A549 (cell line): Measurements from ENCODE around the gene SSX3. TPM values are rescaled to one million over a fixed set of nuclear protein-coding genes. Genes with fewer than 3 reads are reported as not detected.
"Not testable (repeated sequence)": the region's sequence is repeated elsewhere in the genome, so short reads cannot be mapped to it uniquely, and the experiment has no call there.

Experiments
- ATAC-seq, 2 experiments: fragments of 200-7000 bp in 1 of 2; fragments of >200 bp in 1 of 2; cut with Nextera tagmentation in 1 of 2; cut with Tn5 transposase in 1 of 2; 3 replicates each; pipeline versions ENCODE4 v1.8.0 to v1.9.1; 2018 to 2020; ENCODE audit warnings: mild to moderate bottlenecking in 1 of 2, moderate library complexity in 1 of 2
- CTCF ChIA-PET: fragments of 300-600 bp; sonication (Branson Sonifier 250); formaldehyde crosslinking; extraction: SDS; loops from one replicate; lab custom pipeline; 2021; ENCODE audit warnings: antibody characterized with exemption, inconsistent platforms; lab: Yijun Ruan, JAX
- POLR2A ChIA-PET: fragments of 350-600 bp; formaldehyde crosslinking; extraction: SDS; loops from one replicate; lab custom pipeline; 2021; ENCODE audit warnings: antibody characterized with exemption, inconsistent platforms; lab: Yijun Ruan, JAX
- DNase-seq, 2 experiments: peaks; one replicate each; pipeline versions ENCODE4 v3.0.0 to v3.0.0-alpha.2; 2011 to 2016; ENCODE audit warnings: low read depth in 1 of 2, low spot score in 1 of 2
- FAIRE-seq: peaks from 2 replicates; lab custom pipeline; 2011; peaks lifted over from hg19 to GRCh38; lab: Jason Lieb, UNC
- H3K27ac ChIP-seq, 2 experiments: fragments of >200 bp; sonication (Bioruptor Twin); formaldehyde crosslinking; 3 replicates each; pipeline ENCODE4 v1.5.1; 2016 to 2017
- H3K4me1 ChIP-seq: fragments of >200 bp; sonication (Bioruptor Twin); formaldehyde crosslinking; 3 replicates; pipeline ENCODE4 v1.6.1; 2016
- H3K4me2 ChIP-seq: fragments of >200 bp; sonication (Bioruptor Twin); formaldehyde crosslinking; 3 replicates; pipeline ENCODE4 v1.6.1; 2016
- H3K4me3 ChIP-seq: fragments of >200 bp; sonication (Bioruptor Twin); formaldehyde crosslinking; 3 replicates; pipeline ENCODE4 v1.5.1; 2016
- H3K9me3 ChIP-seq: fragments of >200 bp; sonication (Bioruptor Twin); formaldehyde crosslinking; 3 replicates; pipeline ENCODE4 v1.6.1; 2016
- BHLHE40 ChIP-seq: IDR thresholded peaks from 2 replicates; pipeline ENCODE4 v1.6.1; 2012; ENCODE audit warnings: low read depth, low read length, inconsistent platforms
- EHF ChIP-seq: fragments of 250-450 bp; sonication (Bioruptor Pico); IDR thresholded peaks from 2 replicates; pipeline ENCODE4 v1.5.0; 2020; ENCODE audit warnings: mild to moderate bottlenecking
- ESRRA ChIP-seq: fragments of 150-350 bp; IDR thresholded peaks from 2 replicates; pipeline ENCODE4 v1.6.1; 2014; ENCODE audit warnings: mild to moderate bottlenecking, low read length, borderline replicate concordance
- HDAC2 ChIP-seq: fragments of 200-600 bp; sonication (generic); IDR thresholded peaks from 2 replicates; pipeline ENCODE4 v1.6.1; 2016
- JUNB ChIP-seq: fragments of >200 bp; sonication (Bioruptor Twin); formaldehyde crosslinking; IDR thresholded peaks from 2 replicates; pipeline ENCODE4 v1.6.1; 2016
- MAFK ChIP-seq: fragments of 450-650 bp; IDR thresholded peaks from 2 replicates; pipeline ENCODE4 v1.6.1; 2014; ENCODE audit not compliant: partially characterized antibody
- MAX ChIP-seq: IDR thresholded peaks from 2 replicates; pipeline ENCODE4 v1.6.1; 2012
- MAZ ChIP-seq: fragments of 150-350 bp; IDR thresholded peaks from 2 replicates; pipeline ENCODE4 v1.6.1; 2014; ENCODE audit warnings: antibody characterized with exemption, low read depth, low read length, borderline replicate concordance
- MYC ChIP-seq: IDR thresholded peaks from 2 replicates; pipeline ENCODE4 v1.6.1; 2012; ENCODE audit warnings: mild to moderate bottlenecking, inconsistent platforms, low read length, improper control_type of control experiment, borderline replicate concordance
- PBX3 ChIP-seq: IDR thresholded peaks from 2 replicates; pipeline ENCODE4 v1.6.1; 2012
- POLR2A ChIP-seq: IDR thresholded peaks from 2 replicates; pipeline ENCODE4 v1.6.1; 2012; ENCODE audit warnings: mild to moderate bottlenecking, low read length
- RAD21 ChIP-seq, 2 experiments: fragments of >200 bp in 1 of 2; sonication (Bioruptor Twin) in 1 of 2; formaldehyde crosslinking in 1 of 2; IDR thresholded peaks in 1 of 2; conservative IDR thresholded peaks in 1 of 2; 2 replicates in 1 of 2; 3 replicates in 1 of 2; pipeline ENCODE4 v1.6.1; 2012 to 2018; ENCODE audit warnings: inconsistent platforms in 1 of 2
- RNF2 ChIP-seq: fragments of 200-600 bp; sonication (generic); IDR thresholded peaks from 2 replicates; pipeline ENCODE4 v1.6.1; 2016; ENCODE audit warnings: low read depth, mild to moderate bottlenecking, antibody characterized with exemption, moderate library complexity, borderline replicate concordance
- SMC3 ChIP-seq: fragments of >200 bp; sonication (Bioruptor Twin); formaldehyde crosslinking; IDR thresholded peaks from 3 replicates; pipeline ENCODE4 v1.6.1; 2018; ENCODE audit warnings: inconsistent platforms
- ZSCAN20 ChIP-seq: fragments of 250-450 bp; sonication (Bioruptor Pico); IDR thresholded peaks from 2 replicates; pipeline ENCODE4 v1.8.0; 2022; ENCODE audit warnings: mild to moderate bottlenecking, moderate library complexity
- WGBS: methylation state at CpG from one replicate; pipeline ENCODE4 v1.1.6; 2017; ENCODE audit errors: missing lambda C conversion rate; 5-methylcytosine and 5-hydroxymethylcytosine counted together
- polyA plus RNA-seq, 4 experiments: library from polyadenylated mRNA; depleted of rRNA in 3 of 4; stranded (reverse); fragments of >200 nt; fragmentation: RNase III in 1 of 4; extraction: RNeasy Plus Mini Kit Qiagen cat#74134 plus additional on column Dnase treatment in 1 of 4; gene quantifications; 2 replicates in 3 of 4; 3 replicates in 1 of 4; pipeline ENCODE4 v1.2.3, GENCODE V29; 2011 to 2017
- small RNA-seq, 6 experiments: library from RNA; depleted of rRNA; stranded (forward); fragments of <200 nt; gene quantifications; one replicate each; pipeline ENCODE3, GENCODE V24; 2012

Gene SSX3
- polyA plus RNA-seq, 2 of the 4 experiments (the other 2 are of a cell fraction): not detected

- no peaks in the 10 kb centered on the region for H3K4me1 ChIP-seq
- ChIA-PET CTCF (no interaction called here), POLR2A (no interaction called here)
- no peak overlapping the region for H3K4me3 ChIP-seq
- DNase-seq (no peak), ATAC-seq (no peak), FAIRE-seq (no peak)
- no peaks in the 10 kb centered on the region for H3K9me3 ChIP-seq
- no peak overlapping the region for H3K27ac ChIP-seq
- 67% methylated on average over 7 of the region's 8 CpGs for WGBS
- TF ChIP-seq POLR2A (no peak), MYC (no peak), SMC3 (no peak), MAX (no peak), ESRRA (no peak), PBX3 (no peak), BHLHE40 (no peak), RAD21 (conservative IDR thresholded peaks at IDR 0.05 in 1 of 2, IDR thresholded peaks at IDR 0.05 in 1 of 2) (no peak), RNF2 (no peak), ZSCAN20 (CRISPR knock-in tag) (no peak), JUNB (no peak), MAZ (no peak), HDAC2 (no peak)
- no peak overlapping the region for H3K4me2 ChIP-seq
These were observed 1.2 kb upstream of the SSX3 start for GRCh38 chrX:48357681-48358080.

GRCh38 chrX:48346059-48346458 lies 10.4 kb downstream of the SSX3 start:
- H3K4me3 ChIP-seq, CTCF ChIA-PET, H3K4me1 ChIP-seq, ATAC-seq, DNase-seq, FAIRE-seq, H3K9me3 ChIP-seq, POLR2A ChIA-PET, H3K4me2 ChIP-seq, H3K27ac ChIP-seq: not testable (repeated sequence)
- WGBS: 3% methylated on average over 8 of the region's 8 CpGs

GRCh38 chrX:48313996-48314395 lies 42.5 kb downstream of the SSX3 start:
- ATAC-seq, CTCF ChIA-PET, H3K27ac ChIP-seq, H3K4me3 ChIP-seq, POLR2A ChIA-PET, H3K4me1 ChIP-seq, H3K4me2 ChIP-seq, H3K9me3 ChIP-seq, FAIRE-seq, DNase-seq: not testable (repeated sequence)
- 31% methylated on average over 2 of the region's 2 CpGs for WGBS
- TF ChIP-seq MAFK: peak; percentile 45

GRCh38 chrX:48306175-48306574 lies 50.3 kb downstream of the SSX3 start:
- no peak for FAIRE-seq
- ATAC-seq: no peak
- no peak overlapping the region for H3K4me3 ChIP-seq
- 65% methylated on average over 11 of the region's 11 CpGs for WGBS
- ChIA-PET POLR2A (no interaction called here), CTCF (no interaction called here)
- no peaks in the 10 kb centered on the region for H3K4me1 ChIP-seq
- no peak overlapping the region for H3K4me2 ChIP-seq
- DNase-seq: peak in 1 of 2 experiments; percentile 1
- TF ChIP-seq MAFK (no peak), EHF (CRISPR knock-in tag) (no peak)
- TF ChIP-seq, all 56 proteins: peak for 0
- Histone ChIP-seq H3K27ac (no peak overlapping the region), H3K9me3 (no peaks in the 10 kb centered on the region)

Small RNA genes within 50 kb of the gene (small RNA-seq; reads per million reads assigned to genes)
- gene AL606490.7: 0 reads per million in 6 experiments
- gene AL606490.9: 0 reads per million in 6 experiments

Other genes with a start within 250 kb of the SSX3 start
- not detected in 2 replicates for gene SPACA5B, start 226.1 kb downstream of the SSX3 start, polyA plus RNA-seq (2011; rRNA removed)
- not detected in 3 replicates for gene SPACA5B, start 226.1 kb downstream of the SSX3 start, polyA plus RNA-seq (2017; fragmentation: RNase III; extraction: RNeasy Plus Mini Kit Qiagen cat#74134 plus additional on column Dnase treatment)
- gene SSX5, start 159.9 kb downstream of the SSX3 start, polyA plus RNA-seq (2011; rRNA removed): not detected in 2 replicates
- not detected in 3 replicates for gene SSX5, start 159.9 kb downstream of the SSX3 start, polyA plus RNA-seq (2017; fragmentation: RNase III; extraction: RNeasy Plus Mini Kit Qiagen cat#74134 plus additional on column Dnase treatment)
- gene SSX1, start 101.3 kb downstream of the SSX3 start, polyA plus RNA-seq (2011; rRNA removed): not detected in 2 replicates
- not detected in 3 replicates for gene SSX1, start 101.3 kb downstream of the SSX3 start, polyA plus RNA-seq (2017; fragmentation: RNase III; extraction: RNeasy Plus Mini Kit Qiagen cat#74134 plus additional on column Dnase treatment)
- gene SSX4, start 26.8 kb upstream of the SSX3 start, polyA plus RNA-seq (2011; rRNA removed): not detected in 2 replicates
- not detected in 3 replicates for gene SSX4, start 26.8 kb upstream of the SSX3 start, polyA plus RNA-seq (2017; fragmentation: RNase III; extraction: RNeasy Plus Mini Kit Qiagen cat#74134 plus additional on column Dnase treatment)
- gene SSX4B, start 55.3 kb upstream of the SSX3 start, polyA plus RNA-seq (2011; rRNA removed): not detected in 2 replicates
- gene SSX4B, start 55.3 kb upstream of the SSX3 start, polyA plus RNA-seq (2017; fragmentation: RNase III; extraction: RNeasy Plus Mini Kit Qiagen cat#74134 plus additional on column Dnase treatment): not detected in 3 replicates
- gene SLC38A5, start 113.6 kb upstream of the SSX3 start, polyA plus RNA-seq (2011; rRNA removed): 0.32 and 0.36 TPM in 2 replicates
- gene SLC38A5, start 113.6 kb upstream of the SSX3 start, polyA plus RNA-seq (2017; fragmentation: RNase III; extraction: RNeasy Plus Mini Kit Qiagen cat#74134 plus additional on column Dnase treatment): 0.36 to 0.44 TPM (median 0.41 TPM) in 3 replicates
- 36.2 and 37.1 TPM in 2 replicates for gene FTSJ1, start 119.5 kb upstream of the SSX3 start, polyA plus RNA-seq (2011; rRNA removed)
- 71.2 to 75.3 TPM (median 71.3 TPM) in 3 replicates for gene FTSJ1, start 119.5 kb upstream of the SSX3 start, polyA plus RNA-seq (2017; fragmentation: RNase III; extraction: RNeasy Plus Mini Kit Qiagen cat#74134 plus additional on column Dnase treatment)
- gene PORCN, start 152.3 kb upstream of the SSX3 start, polyA plus RNA-seq (2011; rRNA removed): 9.4 and 13.3 TPM in 2 replicates
- gene PORCN, start 152.3 kb upstream of the SSX3 start, polyA plus RNA-seq (2017; fragmentation: RNase III; extraction: RNeasy Plus Mini Kit Qiagen cat#74134 plus additional on column Dnase treatment): 15.1 to 18.6 TPM (median 16.8 TPM) in 3 replicates
- 82.9 and 90.8 TPM in 2 replicates for gene EBP, start 165.1 kb upstream of the SSX3 start, polyA plus RNA-seq (2011; rRNA removed)
- 114 to 159 TPM (median 142 TPM) in 3 replicates for gene EBP, start 165.1 kb upstream of the SSX3 start, polyA plus RNA-seq (2017; fragmentation: RNase III; extraction: RNeasy Plus Mini Kit Qiagen cat#74134 plus additional on column Dnase treatment)
- gene TBC1D25, start 183.0 kb upstream of the SSX3 start, polyA plus RNA-seq (2011; rRNA removed): 8.6 and 10.8 TPM in 2 replicates
- 8.8 to 13.0 TPM (median 11.6 TPM) in 3 replicates for gene TBC1D25, start 183.0 kb upstream of the SSX3 start, polyA plus RNA-seq (2017; fragmentation: RNase III; extraction: RNeasy Plus Mini Kit Qiagen cat#74134 plus additional on column Dnase treatment)
- gene RBM3, start 217.8 kb upstream of the SSX3 start, polyA plus RNA-seq (2011; rRNA removed): 214 and 337 TPM in 2 replicates
- gene RBM3, start 217.8 kb upstream of the SSX3 start, polyA plus RNA-seq (2017; fragmentation: RNase III; extraction: RNeasy Plus Mini Kit Qiagen cat#74134 plus additional on column Dnase treatment): 345 to 446 TPM (median 353 TPM) in 3 replicates
- gene WDR13, start 240.8 kb upstream of the SSX3 start, polyA plus RNA-seq (2011; rRNA removed): 32.4 and 47.4 TPM in 2 replicates
- 47.1 to 57.3 TPM (median 51.9 TPM) in 3 replicates for gene WDR13, start 240.8 kb upstream of the SSX3 start, polyA plus RNA-seq (2017; fragmentation: RNase III; extraction: RNeasy Plus Mini Kit Qiagen cat#74134 plus additional on column Dnase treatment)